Activated naive CD8-positive, alpha-beta T cell (primary cell): Measurements from ENCODE around the gene PRKAG1.

ENCODE experiments used
- H3K27ac Mint-ChIP-seq: one replicate; pipeline ENCODE4 v1.8.0; 2021; ENCODE audit warnings: mixed read lengths
- H3K27me3 Mint-ChIP-seq: one replicate; pipeline ENCODE4 v1.8.0; 2021; ENCODE audit warnings: mixed read lengths
- H3K36me3 Mint-ChIP-seq: one replicate; pipeline ENCODE4 v1.8.0; 2021; ENCODE audit warnings: mixed read lengths
- H3K4me1 Mint-ChIP-seq: one replicate; pipeline ENCODE4 v1.8.0; 2021; ENCODE audit warnings: low read depth, mixed read lengths
- H3K4me3 Mint-ChIP-seq: one replicate; pipeline ENCODE4 v1.8.0; 2021; ENCODE audit warnings: mild to moderate bottlenecking, mixed read lengths
- H3K9me3 Mint-ChIP-seq: one replicate; pipeline ENCODE4 v1.8.0; 2021; ENCODE audit warnings: low read depth, mixed read lengths

The PRKAG1 gene

DNA sequence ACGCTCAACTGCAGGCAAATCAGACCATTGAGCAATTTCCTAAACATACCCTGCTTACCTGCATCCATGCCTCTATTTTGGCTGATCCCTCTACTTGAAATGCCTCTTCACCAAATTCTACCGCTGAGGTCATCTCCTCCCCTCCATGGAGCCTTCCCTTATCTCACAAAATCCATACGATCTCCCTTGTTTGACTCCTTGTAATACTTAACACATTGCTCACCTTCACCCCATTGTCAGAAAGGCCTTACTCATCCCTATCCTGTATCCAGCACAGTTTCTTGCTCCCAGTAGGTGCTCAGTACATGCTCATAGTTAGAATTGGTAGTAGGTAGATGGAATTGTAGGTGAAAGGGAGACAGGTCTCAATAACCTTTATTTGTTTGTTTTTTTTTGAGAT lies 24.8 kb downstream of the PRKAG1 start:
- H3K27me3 Mint-ChIP-seq: peaks cover 25% of the 10 kb centered on the region
- no peak overlapping the region for H3K27ac Mint-ChIP-seq
- H3K4me1 Mint-ChIP-seq: peaks cover 18% of the 10 kb centered on the region
- no peaks in the 10 kb centered on the region for H3K9me3 Mint-ChIP-seq
- H3K4me3 Mint-ChIP-seq: no peak overlapping the region
- no peaks in the 10 kb centered on the region for H3K36me3 Mint-ChIP-seq

GRCh38 chr12:48991247-48992050 lies 27.1 kb downstream of the PRKAG1 start:
- Mint-ChIP-seq H3K27me3 (peaks cover 30% of the 10 kb centered on the region), H3K4me1 (peaks cover 16% of the 10 kb centered on the region), H3K4me3 (no peak overlapping the region), H3K36me3 (no peaks in the 10 kb centered on the region), H3K27ac (no peak overlapping the region), H3K9me3 (no peaks in the 10 kb centered on the region)

DNA sequence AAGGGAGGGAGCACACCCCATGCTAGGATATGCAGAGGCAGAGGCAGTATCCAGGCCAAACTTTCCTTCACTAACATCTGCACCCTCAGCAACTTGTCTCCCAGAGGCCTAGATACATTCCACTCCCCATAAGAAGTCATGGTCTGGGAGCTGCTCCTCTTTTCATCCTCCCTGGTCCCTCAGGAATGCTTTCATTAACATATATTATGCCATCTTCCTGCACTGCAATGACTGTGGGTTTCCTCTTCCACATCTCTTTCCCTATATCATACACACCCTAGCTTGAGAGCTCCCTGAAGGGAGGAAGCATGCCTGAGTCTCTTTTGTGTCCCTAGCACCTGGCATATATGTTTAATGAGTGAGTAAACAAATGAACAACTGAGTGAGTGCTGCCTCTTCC lies 28.0 kb downstream of the PRKAG1 start:
- H3K27ac Mint-ChIP-seq: no peak overlapping the region

GRCh38 chr12:48988030-48988649 lies 30.4 kb downstream of the PRKAG1 start:
- H3K4me3 Mint-ChIP-seq: no peak overlapping the region
- peaks cover 6% of the 10 kb centered on the region for H3K4me1 Mint-ChIP-seq
- peaks cover 19% of the 10 kb centered on the region for H3K27me3 Mint-ChIP-seq
- H3K27ac Mint-ChIP-seq: no peak overlapping the region
- no peaks in the 10 kb centered on the region for H3K9me3 Mint-ChIP-seq
- no peaks in the 10 kb centered on the region for H3K36me3 Mint-ChIP-seq

More for the DNA sequence above, 28.0 kb downstream of the PRKAG1 start:
- Mint-ChIP-seq H3K9me3 (no peaks in the 10 kb centered on the region), H3K36me3 (no peaks in the 10 kb centered on the region), H3K4me1 (peaks cover 11% of the 10 kb centered on the region), H3K4me3 (no peak overlapping the region), H3K27me3 (peaks cover 27% of the 10 kb centered on the region)

GRCh38 chr12:48986720-48987291 lies 31.8 kb downstream of the PRKAG1 start:
- Mint-ChIP-seq H3K9me3 (no peaks in the 10 kb centered on the region), H3K4me3 (no peak overlapping the region), H3K36me3 (no peaks in the 10 kb centered on the region), H3K27ac (no peak overlapping the region), H3K27me3 (peaks cover 19% of the 10 kb centered on the region), H3K4me1 (peaks cover 13% of the 10 kb centered on the region)

DNA sequence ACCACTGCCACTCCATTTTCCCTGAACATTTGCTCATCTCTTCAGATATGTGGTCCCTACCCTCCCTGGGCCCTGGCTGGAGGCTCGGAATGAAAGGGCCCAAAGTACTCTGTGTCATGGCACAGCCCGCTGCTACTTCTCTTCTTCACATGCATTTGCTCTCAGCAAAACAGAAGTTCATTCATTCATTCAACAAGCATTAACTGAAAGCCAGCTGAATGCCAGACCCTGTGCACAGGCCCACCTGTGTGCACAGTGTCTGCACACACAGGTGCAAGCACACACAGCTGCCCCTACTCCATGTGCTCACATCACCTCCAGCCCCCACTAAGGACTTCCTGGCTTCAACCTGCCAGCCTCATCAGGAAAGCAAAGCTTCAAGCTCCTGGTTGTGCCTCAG lies 32.7 kb downstream of the PRKAG1 start:
- Mint-ChIP-seq H3K9me3 (no peaks in the 10 kb centered on the region), H3K27ac (no peak overlapping the region), H3K27me3 (peaks cover 19% of the 10 kb centered on the region), H3K4me3 (no peak overlapping the region), H3K4me1 (peaks cover 20% of the 10 kb centered on the region), H3K36me3 (no peaks in the 10 kb centered on the region)

- Mint-ChIP-seq H3K27me3 (peaks cover 15% of the 10 kb centered on the region), H3K27ac (no peak overlapping the region), H3K4me1 (peaks cover 23% of the 10 kb centered on the region), H3K36me3 (no peaks in the 10 kb centered on the region), H3K4me3 (no peak overlapping the region), H3K9me3 (no peaks in the 10 kb centered on the region)
Measured at GRCh38 chr12:48985475-48985897, 33.1 kb downstream of the PRKAG1 start.

- peak overlapping the region; percentile 80 for H3K4me3 Mint-ChIP-seq
- no peaks in the 10 kb centered on the region for H3K27me3 Mint-ChIP-seq
- peaks cover 35% of the 10 kb centered on the region for H3K4me1 Mint-ChIP-seq
- H3K36me3 Mint-ChIP-seq: no peaks in the 10 kb centered on the region
- no peaks in the 10 kb centered on the region for H3K9me3 Mint-ChIP-seq
- H3K27ac Mint-ChIP-seq: no peak overlapping the region
Measured at GRCh38 chr12:48982397-48983080, 36.0 kb downstream of the PRKAG1 start.

DNA sequence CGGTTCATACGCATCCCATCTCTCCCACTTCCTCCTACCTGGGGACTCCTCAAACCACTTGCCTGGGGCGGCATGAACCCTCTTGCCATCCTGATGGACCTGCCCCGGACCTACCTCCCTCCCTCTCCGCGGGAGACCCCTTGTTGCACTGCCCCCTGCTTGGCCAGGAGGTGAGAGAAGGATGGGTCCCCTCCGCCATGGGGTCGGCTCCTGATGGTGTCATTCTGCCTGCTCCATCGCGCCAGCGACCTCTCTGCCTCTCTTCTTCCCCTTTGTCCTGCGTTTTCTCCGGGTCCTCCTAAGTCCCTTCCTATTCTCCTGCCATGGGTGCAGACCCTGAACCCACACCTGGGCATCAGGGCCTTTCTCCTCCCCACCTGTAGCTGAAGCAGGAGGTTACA lies 36.8 kb downstream of the PRKAG1 start:
- H3K4me3 Mint-ChIP-seq: peak overlapping the region; percentile 80
- no peak overlapping the region for H3K27ac Mint-ChIP-seq
- no peaks in the 10 kb centered on the region for H3K9me3 Mint-ChIP-seq
- no peaks in the 10 kb centered on the region for H3K36me3 Mint-ChIP-seq
- peaks cover 43% of the 10 kb centered on the region for H3K4me1 Mint-ChIP-seq
- no peaks in the 10 kb centered on the region for H3K27me3 Mint-ChIP-seq

- Mint-ChIP-seq H3K4me1 (peaks cover 45% of the 10 kb centered on the region), H3K9me3 (no peaks in the 10 kb centered on the region), H3K4me3 (peak overlapping the region; percentile 84), H3K27ac (peak overlapping the region; percentile 28), H3K36me3 (no peaks in the 10 kb centered on the region), H3K27me3 (no peaks in the 10 kb centered on the region)
Measured at GRCh38 chr12:48980953-48981756, 37.4 kb downstream of the PRKAG1 start.

DNA sequence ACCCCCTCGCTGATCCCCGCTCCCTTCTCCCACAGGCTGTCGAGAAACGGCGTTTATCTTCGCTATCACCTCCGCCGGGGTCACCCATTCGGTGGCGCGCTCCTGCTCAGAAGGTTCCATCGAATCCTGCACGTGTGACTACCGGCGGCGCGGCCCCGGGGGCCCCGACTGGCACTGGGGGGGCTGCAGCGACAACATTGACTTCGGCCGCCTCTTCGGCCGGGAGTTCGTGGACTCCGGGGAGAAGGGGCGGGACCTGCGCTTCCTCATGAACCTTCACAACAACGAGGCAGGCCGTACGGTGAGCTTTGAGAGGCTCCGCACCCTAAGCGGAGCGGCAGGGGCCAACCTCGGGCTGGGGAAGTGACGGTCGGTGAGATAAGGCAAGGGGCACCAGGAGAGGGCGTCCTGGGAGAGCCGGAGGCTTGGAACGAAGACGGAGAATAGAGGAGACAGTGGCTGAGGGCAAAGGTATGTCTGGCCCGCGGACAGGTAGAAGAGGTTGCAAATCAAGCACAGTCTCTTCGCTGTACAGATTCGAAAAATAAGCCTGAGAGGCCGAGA lies 38.1 kb downstream of the PRKAG1 start:
- Mint-ChIP-seq H3K9me3 (no peaks in the 10 kb centered on the region), H3K27ac (no peak overlapping the region), H3K36me3 (no peaks in the 10 kb centered on the region), H3K4me1 (peaks cover 45% of the 10 kb centered on the region), H3K27me3 (no peaks in the 10 kb centered on the region), H3K4me3 (peak overlapping the region; percentile 84)

- H3K4me1 Mint-ChIP-seq: peaks cover 45% of the 10 kb centered on the region
- peaks cover 2% of the 10 kb centered on the region for H3K27me3 Mint-ChIP-seq
- H3K27ac Mint-ChIP-seq: no peak overlapping the region
- peak overlapping the region; percentile 84 for H3K4me3 Mint-ChIP-seq
- no peaks in the 10 kb centered on the region for H3K9me3 Mint-ChIP-seq
- no peaks in the 10 kb centered on the region for H3K36me3 Mint-ChIP-seq
Measured at GRCh38 chr12:48979602-48980388, 38.8 kb downstream of the PRKAG1 start.

- Mint-ChIP-seq H3K4me3 (peak overlapping the region; percentile 84), H3K27ac (no peak overlapping the region), H3K27me3 (peaks cover 5% of the 10 kb centered on the region), H3K9me3 (no peaks in the 10 kb centered on the region), H3K4me1 (peaks cover 45% of the 10 kb centered on the region), H3K36me3 (no peaks in the 10 kb centered on the region)
Measured at GRCh38 chr12:48978741-48979601, 39.6 kb downstream of the PRKAG1 start.
